ENCODE measurements around the gene TMEM178B. TPM values are rescaled to one million over a fixed set of nuclear protein-coding genes. Genes with fewer than 3 reads are reported as not detected.

TMEM178B gene
- total and polyA plus RNA-seq, 2 of the 4 experiments (the other 2 are of a cell fraction) = under 0.01 to 0.05 TPM

DNA sequence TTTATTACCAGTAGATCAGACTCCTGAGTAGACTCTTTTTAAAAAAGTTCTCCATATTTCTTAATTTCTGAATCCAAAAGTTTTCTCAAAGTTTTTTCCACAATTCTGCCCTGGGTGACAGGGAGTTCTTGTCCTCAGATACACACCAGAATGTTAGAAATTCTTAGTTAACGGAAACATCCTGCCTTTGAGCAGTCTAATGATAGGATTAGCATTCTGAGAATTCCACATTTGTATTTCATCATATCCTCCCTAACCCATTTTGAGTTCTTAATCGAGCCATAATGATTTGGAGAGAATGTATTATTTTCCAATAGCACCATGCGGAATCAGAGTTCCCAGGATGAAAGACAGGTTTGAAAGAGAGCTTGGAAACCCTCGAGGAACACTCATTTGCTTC lies 30.2 kb upstream of the TMEM178B start:
- Histone ChIP-seq H3K9ac (ENCODE audit: low read depth, low read length) (no peak overlapping the region), H4K20me1 (ENCODE audit: insufficient read depth, low read length) (no peaks in the 10 kb centered on the region), H3K36me3 (ENCODE audit: control insufficient read depth, insufficient read depth, low read length) (no peaks in the 10 kb centered on the region), H2BK15ac (ENCODE audit: low read depth, low read length) (no peak overlapping the region), H4K8ac (ENCODE audit: low read depth in 2 of 2, low read length in 2 of 2) (peak overlapping the region; percentile 43 to 70; a peak in 2 of 4 replicates), H3K14ac (replicated peaks; ENCODE audit: low read depth, low read length) (0 out of 2 replicates have a peak overlapping the region, but pooled peaks have one; percentile 14), H3K4ac (ENCODE audit: low read depth, low read length) (peak overlapping the region; percentile 37; the same call in 1 of the 2 replicates), H2AK5ac (ENCODE audit: low read depth, low read length) (no peak overlapping the region), H3K4me3 (ENCODE audit: insufficient read depth, low read depth, low read length) (no peak overlapping the region), H2BK5ac (ENCODE audit: low read depth, low read length, poor library complexity, severe bottlenecking) (peak overlapping the region; percentile 95), H2BK20ac (ENCODE audit: low read depth, low read length) (peak overlapping the region; percentile 80), H3K18ac (ENCODE audit: low read depth, low read length) (peak overlapping the region; percentile 97; the same call in 1 of the 2 replicates), H3K56ac (ENCODE audit: extremely low read depth, insufficient read depth, low read length) (no peak overlapping the region), H3K27me3 (ENCODE audit: control insufficient read depth, insufficient read depth, low read length) (no peaks in the 10 kb centered on the region), H4K5ac (ENCODE audit: low read depth, low read length) (peak overlapping the region; percentile 95; the same call in 1 of the 2 replicates), H3K4me1 (ENCODE audit: control insufficient read depth, insufficient read depth, low read length) (no peaks in the 10 kb centered on the region; the same call in 1 of the 2 replicates), H3K9me1 (ENCODE audit: insufficient read depth, low read length) (no peaks in the 10 kb centered on the region), H2AK9ac (replicated peaks; ENCODE audit: low read depth, low read length, poor library complexity) (no peak overlapping the region), H2AFZ (replicated peaks; ENCODE audit: low read length, poor library complexity) (no peak overlapping the region), H4K91ac (ENCODE audit: insufficient read depth, low read depth, low read length) (peak overlapping the region; percentile 78), H3K79me1 (ENCODE audit: low read depth in 1 of 2, low read length in 2 of 2) (no peaks in the 10 kb centered on the region), H3K27ac (ENCODE audit: insufficient read depth, low read length) (no peak overlapping the region; the same call in 1 of the 2 replicates), H3K4me2 (ENCODE audit: low read depth, low read length) (peak overlapping the region; percentile 38; the same call in 1 of the 2 replicates), H2BK120ac (ENCODE audit: low read depth, low read length) (peak overlapping the region; percentile 83), H3K23ac (ENCODE audit: low read depth, low read length) (no peak overlapping the region), H3K9me3 (ENCODE audit: control insufficient read depth, insufficient read depth, low read length) (no peaks in the 10 kb centered on the region)
- CTCF ChIA-PET = no interaction called here
- TF ChIP-seq, protein P1, sequence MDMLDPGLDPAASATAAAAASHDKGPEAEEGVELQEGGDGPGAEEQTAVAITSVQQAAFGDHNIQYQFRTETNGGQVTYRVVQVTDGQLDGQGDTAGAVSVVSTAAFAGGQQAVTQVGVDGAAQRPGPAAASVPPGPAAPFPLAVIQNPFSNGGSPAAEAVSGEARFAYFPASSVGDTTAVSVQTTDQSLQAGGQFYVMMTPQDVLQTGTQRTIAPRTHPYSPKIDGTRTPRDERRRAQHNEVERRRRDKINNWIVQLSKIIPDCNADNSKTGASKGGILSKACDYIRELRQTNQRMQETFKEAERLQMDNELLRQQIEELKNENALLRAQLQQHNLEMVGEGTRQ (IDR thresholded peaks at IDR 0.05; ENCODE audit: low read depth, low read length) = no peak
- TF ChIP-seq FOS (IDR thresholded peaks at IDR 0.05; ENCODE audit: low read depth, low read length) = no peak
- no peak for TF ChIP-seq RFX5 (IDR thresholded peaks at IDR 0.05; ENCODE audit: low read depth, low read length)
- no peak for TF ChIP-seq MXI1 (IDR thresholded peaks at IDR 0.05; ENCODE audit: borderline replicate concordance, low read depth, low read length)
- no peak for TF ChIP-seq BHLHE40 (IDR thresholded peaks at IDR 0.05; ENCODE audit: low read depth, low read length)
- TF ChIP-seq MAFK (IDR thresholded peaks at IDR 0.05; ENCODE audit: low read depth, low read length) = no peak
- TF ChIP-seq RCOR1 (IDR thresholded peaks at IDR 0.05; ENCODE audit: insufficient replicate concordance, low read length) = no peak
- TF ChIP-seq SMC3 (IDR thresholded peaks at IDR 0.05; ENCODE audit: low read depth, low read length) = no peak
- TF ChIP-seq RAD21 (IDR thresholded peaks at IDR 0.05; ENCODE audit: low read length) = no peak
- no peak for TF ChIP-seq POLR2A (IDR thresholded peaks at IDR 0.05; ENCODE audit: low read depth, low read length)
- no peak for TF ChIP-seq CHD1 (IDR thresholded peaks at IDR 0.05; ENCODE audit: low read depth, low read length)
- TF ChIP-seq, protein P2, sequence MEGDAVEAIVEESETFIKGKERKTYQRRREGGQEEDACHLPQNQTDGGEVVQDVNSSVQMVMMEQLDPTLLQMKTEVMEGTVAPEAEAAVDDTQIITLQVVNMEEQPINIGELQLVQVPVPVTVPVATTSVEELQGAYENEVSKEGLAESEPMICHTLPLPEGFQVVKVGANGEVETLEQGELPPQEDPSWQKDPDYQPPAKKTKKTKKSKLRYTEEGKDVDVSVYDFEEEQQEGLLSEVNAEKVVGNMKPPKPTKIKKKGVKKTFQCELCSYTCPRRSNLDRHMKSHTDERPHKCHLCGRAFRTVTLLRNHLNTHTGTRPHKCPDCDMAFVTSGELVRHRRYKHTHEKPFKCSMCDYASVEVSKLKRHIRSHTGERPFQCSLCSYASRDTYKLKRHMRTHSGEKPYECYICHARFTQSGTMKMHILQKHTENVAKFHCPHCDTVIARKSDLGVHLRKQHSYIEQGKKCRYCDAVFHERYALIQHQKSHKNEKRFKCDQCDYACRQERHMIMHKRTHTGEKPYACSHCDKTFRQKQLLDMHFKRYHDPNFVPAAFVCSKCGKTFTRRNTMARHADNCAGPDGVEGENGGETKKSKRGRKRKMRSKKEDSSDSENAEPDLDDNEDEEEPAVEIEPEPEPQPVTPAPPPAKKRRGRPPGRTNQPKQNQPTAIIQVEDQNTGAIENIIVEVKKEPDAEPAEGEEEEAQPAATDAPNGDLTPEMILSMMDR (conservative IDR thresholded peaks at IDR 0.05; ENCODE audit: low read depth, low read length) = no peak
- TF ChIP-seq, protein P3, sequence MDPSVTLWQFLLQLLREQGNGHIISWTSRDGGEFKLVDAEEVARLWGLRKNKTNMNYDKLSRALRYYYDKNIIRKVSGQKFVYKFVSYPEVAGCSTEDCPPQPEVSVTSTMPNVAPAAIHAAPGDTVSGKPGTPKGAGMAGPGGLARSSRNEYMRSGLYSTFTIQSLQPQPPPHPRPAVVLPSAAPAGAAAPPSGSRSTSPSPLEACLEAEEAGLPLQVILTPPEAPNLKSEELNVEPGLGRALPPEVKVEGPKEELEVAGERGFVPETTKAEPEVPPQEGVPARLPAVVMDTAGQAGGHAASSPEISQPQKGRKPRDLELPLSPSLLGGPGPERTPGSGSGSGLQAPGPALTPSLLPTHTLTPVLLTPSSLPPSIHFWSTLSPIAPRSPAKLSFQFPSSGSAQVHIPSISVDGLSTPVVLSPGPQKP (IDR thresholded peaks at IDR 0.05; ENCODE audit: borderline replicate concordance, low read depth, low read length) = no peak
- intact Hi-C loops (cut with micrococcal nuclease) (no loop called here), dilution Hi-C loops (cut with HindIII; ENCODE audit: low sequenced_read_pairs, unreplicated experiment) (no loop called here), in situ Hi-C loops (cut with MboI; ENCODE audit: low sequenced_read_pairs) (no loop called here)
- POLR2A ChIA-PET (ENCODE audit: unreplicated experiment) = no interaction called here
- no peak for ATAC-seq (ENCODE audit: low read depth)
- BruUV-seq (replicated peaks) = no TSS peak
- DNase-seq = no peak
- no CpG with 5 or more reads among the region's 4 CpGs for WGBS, 2 experiments (ENCODE audit: extremely low coverage in 2 of 2, insufficient read length in 1 of 2)

Measured in IMR-90 (cell line).